HG03575 (cell line): ENCODE results near the gene DCAF10.
"Not testable (repeated sequence)": the region's sequence is repeated elsewhere in the genome, so short reads cannot be mapped to it uniquely, and the experiment has no call there.

Source experiments
- ATAC-seq: cut with Tn5 transposase; IDR thresholded peaks from one replicate; pipeline ENCODE4 v1.9.1; 2021; ENCODE audit not compliant: unreplicated experiment, insufficient number of reproducible peaks, low FRiP score; ENCODE audit errors: extremely low read depth

Gene DCAF10

DNA sequence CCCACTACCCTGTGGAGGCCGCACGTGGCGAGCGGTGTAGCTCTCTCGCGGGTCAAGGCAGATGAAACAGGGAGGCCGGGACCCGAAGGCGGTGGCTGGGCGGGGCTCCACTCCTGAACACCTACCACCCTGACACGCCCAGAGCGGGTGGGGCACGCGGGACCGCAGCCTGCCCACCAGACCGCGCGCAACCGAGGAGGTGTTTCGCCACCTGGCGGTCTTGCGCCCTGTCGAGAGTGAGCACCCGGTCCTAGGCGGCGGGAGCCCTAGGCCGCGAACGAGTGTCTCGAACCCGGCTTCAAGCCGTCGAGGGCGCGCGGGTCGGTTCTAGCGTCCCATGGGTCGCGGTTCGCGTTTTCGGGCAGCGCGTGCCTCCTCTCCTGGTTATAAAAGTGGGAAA lies 13.5 kb upstream of the DCAF10 start:
- no peak for ATAC-seq

DNA sequence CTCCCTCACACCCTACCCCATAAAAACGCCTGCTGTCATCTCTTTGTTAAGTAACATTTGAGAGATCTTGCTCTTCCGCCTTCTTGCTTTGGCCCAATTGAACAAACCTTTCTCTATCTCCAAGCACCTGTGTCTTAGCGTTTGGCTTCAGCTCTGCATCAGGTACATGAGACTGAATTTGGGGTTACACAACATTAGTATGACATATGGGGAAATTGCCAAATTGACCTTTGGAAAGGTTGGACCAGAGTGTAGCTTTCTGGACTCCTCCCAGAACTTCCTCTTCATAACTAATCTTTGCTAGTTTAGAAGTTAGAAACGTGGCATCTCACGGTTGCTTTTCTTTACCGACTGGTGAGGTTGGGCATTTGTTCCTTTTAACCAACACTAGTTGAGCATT lies 12.3 kb upstream of the DCAF10 start:
- no peak for ATAC-seq

DNA sequence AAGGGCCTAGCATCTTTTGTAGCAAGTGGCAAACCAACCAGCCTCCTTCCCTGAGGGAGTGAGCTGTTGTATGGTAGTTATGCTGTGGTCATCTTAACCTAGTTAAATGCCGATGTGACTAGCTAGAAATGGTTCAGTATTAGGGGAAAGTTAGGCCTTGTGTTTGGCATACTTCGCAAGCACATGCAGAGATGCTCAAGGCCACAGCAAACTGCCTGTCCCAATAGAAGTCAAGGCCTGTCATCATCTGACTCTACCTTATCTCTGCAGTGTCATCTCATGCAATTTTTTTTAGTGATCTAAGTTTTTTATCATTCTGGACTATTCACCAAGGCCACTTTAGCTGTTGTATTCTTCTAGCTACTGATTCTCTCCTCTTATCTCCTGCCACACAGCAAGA lies 10.5 kb upstream of the DCAF10 start:
- no peak for ATAC-seq

DNA sequence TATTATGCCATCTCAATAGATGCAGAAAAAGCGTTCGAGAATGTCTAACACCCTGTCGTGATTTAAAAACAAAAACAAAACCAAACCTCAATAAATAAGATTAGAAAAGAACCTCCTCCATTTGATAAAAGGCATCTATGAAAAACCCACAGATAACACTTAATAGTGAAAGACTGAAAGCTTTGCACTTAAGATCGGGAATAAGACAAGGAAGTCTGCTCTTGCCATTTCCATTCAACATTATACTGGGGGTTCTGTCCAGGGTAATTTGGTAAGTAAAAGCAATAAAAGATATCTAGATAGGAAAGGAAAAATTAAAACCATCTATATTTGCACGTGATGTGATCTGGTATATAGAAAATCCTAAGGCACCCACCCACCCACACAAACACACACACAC lies 8.5 kb upstream of the DCAF10 start:
- ATAC-seq = no peak

DNA sequence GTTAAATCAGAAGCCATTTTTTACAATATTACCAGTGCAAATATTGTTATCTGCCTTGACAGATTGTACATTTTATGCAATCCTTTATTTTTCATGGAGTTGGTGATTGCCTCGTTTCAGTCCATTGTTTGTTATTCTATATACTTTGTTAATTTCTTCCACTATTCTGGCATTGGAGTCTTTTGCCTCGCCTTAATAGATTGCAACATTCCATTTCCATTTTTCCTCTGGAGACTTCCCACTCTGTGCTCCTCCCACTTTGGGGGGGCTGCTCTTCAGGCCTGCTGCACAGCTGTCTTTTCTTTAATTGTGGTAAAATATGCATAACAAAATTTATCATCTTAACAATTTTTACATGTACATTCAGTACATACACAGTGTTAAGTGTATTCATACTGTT lies 4.4 kb upstream of the DCAF10 start:
- no peak for ATAC-seq

DNA sequence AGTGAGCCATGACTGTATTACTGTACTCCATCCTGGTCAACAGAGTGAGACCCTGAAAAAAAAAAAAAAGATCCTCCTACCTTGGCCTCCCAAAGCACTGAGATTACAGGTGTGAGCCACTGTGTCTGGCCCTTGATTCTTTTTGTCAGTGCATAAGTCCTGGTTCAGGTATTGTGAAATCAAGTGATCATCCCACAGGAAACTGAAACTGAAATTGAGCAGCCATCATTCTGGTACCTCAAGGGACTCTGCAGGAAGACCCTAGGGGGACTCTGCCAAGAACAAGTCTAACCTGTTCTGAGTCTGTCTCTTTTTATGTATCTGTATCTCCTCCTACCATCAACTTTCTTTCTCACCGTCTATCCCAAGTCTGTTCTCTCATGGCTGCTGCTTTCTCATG lies 1.9 kb upstream of the DCAF10 start:
- no peak for ATAC-seq

DNA sequence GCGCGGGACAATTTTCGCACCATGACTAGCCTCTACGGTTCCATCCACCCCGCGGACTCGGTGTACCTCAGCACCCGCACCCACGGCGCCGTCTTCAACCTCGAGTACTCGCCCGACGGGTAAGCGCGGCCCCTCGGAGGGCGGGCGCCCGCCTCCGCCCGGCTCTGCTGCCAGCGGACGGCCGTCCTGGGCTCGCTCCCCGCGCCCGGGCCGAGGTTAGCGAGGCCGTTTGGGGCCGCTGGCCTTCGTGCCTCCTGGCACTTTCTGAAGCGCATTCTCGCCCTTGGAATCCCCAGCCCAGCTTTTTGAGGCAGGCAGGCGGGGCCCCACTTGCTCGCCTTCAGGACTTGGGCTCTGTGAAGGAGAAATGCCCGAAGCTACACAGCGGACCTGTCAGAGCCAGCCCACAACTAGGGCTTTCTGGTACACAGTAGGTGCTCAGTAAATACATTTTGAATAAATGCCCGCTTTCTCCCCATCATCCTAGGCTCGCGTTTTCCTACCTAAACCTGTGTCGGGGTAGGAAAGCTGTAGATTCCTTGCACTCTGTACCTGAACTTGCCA lies 772 bp downstream of the DCAF10 start:
- peak; percentile 15 for ATAC-seq

DNA sequence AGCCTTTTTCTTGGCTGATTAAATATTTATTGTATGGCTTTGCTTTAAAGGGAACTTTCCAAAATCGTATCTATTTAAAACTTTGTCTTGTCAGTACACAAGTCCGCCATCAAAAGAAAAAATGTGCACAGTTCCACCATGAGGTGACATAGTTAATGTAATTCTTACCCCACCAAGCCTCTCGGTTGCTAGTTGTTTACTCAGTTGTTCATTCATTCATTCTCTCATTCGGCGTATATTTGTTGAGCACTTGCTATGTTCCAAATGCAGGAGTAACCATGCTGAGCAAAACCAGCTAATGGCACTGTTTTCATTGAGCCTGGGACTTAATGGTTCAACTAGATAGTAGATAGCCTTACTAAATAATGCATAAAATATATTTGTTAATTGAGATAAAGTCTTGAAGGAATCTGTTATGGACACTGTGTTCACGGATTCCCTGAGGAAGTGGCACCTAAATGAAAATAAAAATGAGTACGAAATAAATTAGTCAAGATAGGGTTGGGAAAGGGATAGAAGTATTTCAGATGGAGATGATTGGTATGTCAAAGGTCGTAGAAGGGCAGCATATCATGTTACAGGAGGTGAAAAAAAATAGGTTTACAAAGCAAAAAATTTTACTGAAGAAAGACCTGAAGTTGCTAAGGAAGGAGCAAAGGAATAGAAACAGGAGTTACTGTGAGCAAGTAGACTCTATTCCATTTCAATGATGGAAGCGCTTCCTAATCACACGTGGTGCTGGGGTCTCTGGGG lies 1.5 kb downstream of the DCAF10 start:
- ATAC-seq = no peak

DNA sequence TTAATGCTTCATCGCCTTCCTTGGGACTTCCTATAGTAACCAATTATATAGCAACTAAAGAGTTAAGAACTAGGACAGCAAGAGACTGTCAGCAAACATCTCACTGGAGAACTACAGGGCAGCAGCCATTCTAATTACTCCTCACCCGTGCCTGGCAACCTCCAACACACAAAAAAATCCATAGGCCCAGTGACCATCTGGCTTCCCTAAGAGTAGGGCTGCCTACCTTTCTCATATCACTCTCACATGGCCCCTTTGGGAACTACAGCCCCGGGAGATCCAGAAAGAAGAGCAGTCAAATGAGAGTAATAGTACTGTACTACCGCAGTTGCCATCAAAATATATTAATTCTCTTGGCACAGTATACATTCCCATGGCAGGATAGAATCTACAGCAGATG lies 5.7 kb downstream of the DCAF10 start:
- no peak for ATAC-seq

DNA sequence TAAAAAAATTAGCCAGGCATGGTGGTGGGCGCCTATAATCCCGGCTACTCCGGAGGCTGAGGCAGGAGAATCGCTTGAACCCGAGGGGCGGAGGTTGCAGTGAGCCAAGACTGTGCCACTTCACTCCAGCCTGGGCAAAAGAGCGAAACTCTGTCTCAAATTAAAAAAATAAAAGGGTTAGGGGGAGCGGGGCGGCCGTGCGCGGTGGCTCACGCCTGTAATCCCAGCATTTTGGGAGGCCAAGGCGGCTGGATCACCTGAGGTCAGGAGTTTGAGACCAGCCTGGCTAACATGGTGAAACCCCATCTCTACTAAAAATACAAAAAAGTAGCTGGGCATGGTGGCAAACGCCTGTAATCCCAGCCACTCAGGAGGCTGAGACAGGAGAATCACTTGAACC lies 9.1 kb downstream of the DCAF10 start:
- ATAC-seq = not testable (repeated sequence)

DNA sequence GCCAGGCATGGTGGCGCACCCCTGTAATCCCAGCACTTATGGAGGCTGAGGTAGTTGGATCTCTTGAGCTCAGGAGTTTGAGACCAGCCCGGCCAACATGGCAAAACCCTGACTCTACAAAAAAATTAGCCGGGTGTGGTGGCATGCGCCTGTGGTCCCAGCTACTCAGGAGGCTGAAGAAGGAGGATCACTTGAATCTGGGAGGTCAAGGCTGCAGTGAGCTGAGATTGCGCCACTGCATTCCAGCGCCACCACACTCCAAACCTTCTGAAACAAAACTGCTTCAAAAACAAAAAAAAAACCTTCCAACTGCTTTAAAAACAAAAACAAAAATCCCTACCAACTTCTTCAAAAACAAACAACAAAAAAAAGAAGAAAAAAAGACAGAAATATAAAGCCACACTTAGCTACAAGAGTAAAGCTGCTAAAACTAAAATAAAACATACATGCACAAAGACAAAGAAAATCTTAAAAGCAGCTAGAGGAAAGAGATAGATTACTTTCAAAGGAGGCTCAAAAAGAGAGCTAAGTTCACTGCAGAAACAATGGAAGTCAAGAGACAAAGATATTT lies 11.4 kb downstream of the DCAF10 start:
- no peak for ATAC-seq

DNA sequence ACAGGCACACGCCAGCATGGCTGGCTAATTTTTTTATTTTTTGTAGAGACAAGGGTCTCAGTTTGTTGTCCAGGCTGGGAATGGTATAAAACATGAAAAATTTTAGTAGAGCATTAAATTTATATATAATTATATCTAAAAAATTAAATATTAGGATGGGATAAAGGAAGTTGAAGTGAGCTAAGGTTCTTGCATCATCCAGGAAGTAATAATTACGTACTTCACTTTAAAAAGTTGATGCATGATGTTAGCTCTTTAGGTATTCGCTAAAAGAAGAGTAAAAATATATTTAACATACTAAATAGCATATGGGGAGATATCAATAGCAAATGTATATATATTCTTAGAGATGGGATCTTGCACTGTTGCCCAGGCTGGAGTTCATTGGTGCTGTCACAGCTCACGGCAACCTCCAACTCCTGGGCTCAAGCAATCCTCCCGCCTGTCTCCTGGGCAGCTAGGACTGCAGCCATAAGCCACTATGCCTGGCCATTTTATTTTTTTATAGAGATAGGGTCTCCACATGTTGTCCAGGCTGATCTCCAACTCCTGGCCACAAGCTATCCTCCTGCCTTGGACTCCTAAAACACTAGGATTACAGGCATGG lies 12.3 kb downstream of the DCAF10 start:
- no peak for ATAC-seq

DNA sequence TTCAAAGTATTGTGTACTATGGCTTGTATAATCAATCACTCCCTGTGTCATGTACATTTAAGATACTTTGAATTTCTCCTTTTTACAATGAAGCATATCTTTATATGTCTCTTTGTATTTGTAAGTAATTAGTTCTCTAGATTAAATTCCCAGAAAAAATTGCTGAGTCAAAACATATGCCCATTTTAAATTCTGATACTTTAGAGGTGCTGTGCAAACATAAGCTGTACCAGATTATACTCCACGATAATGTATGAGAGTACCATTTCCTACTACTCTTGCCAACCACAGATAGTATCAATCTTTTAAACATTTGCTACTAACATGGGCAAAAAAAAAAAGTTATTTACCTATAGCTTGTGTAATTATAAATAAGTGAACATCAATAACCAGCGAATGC lies 18.3 kb downstream of the DCAF10 start:
- ATAC-seq = no peak

DNA sequence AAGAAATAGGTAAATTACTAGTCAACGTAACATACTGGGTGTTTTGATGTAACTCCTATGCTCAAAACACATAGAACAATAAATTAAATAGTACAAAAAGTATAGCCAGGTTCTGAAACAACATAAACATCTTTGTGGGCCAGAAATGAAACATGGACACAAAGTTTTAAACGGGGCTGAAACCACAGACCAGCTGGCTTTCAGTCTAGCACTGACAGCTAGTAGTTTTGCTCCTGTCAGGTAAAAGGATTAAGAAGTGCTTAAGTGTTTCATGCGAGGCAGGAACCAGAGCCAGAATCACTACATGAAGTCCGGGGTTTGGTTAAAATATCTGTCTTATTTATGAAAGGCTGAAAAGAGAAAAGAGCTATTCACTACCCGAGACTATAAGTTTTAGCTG lies 19.5 kb downstream of the DCAF10 start:
- no peak for ATAC-seq

DNA sequence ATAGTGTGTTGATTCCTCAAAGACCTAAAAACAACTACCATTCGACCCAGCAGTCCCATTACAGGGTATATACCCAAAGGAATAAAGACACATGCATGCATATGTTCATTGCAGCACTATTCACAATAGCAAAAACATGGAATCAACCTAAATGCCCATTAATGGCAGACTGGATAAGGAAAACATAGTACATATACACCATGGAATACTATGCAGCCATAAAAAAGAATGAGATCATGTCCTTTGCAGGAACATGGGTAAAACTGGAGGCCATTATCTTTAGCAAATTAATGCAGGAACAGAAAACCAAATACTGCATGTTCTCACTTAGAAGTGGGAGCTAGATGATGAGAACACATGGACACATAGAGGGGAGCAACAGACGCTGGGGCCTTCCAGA lies 24.6 kb downstream of the DCAF10 start:
- ATAC-seq = not testable (repeated sequence)

DNA sequence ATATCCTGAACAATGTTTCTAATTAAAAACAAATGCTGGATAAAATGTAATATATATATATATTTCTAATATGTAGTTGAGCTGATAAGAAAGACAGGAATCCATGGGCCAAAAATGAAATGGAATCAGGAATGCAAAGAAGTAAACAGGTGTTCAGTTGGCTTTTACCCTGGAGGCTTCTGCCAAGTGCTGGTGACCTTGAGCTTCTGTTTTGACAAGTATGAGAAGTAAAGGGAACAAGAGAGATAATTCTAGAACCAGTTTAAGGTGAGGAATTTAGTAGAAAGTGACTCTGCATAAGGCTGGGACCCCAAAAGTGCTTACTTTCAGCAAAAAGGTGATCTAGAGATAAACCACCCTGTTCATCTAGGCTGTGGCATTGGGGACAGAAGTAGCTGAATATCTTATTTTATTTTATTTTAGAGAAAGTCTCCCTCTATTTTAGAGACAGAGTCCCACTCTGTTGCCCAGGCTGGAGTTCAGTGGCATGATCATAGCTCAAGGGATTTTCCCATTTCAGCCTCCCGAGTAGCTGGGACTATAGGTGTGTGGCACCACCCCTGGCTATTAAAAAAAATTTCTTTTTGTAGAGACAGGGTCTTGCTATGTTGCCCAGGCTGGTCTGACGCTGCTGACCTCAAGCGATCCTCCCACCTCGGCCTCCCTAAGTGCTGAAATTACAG lies 27.0 kb downstream of the DCAF10 start:
- no peak for ATAC-seq

DNA sequence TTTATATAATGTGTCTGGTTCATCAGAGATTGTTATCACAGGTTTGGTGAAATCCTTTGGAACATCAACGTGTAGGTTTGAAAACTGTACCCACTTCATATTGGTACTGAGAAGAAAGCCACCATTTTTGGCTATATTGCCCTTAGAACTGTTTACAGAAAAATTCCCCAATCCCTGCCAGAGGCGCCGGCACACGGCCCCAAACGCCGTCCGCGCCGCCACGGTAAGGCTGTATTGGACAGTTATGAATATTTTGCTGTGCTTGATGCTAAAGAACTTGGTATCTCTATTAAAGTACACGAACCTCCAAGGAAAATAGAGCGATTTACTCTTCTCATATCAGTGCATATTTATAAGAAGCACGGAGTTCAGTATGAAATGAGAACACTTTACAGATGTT lies 35.2 kb downstream of the DCAF10 start:
- ATAC-seq = no peak

DNA sequence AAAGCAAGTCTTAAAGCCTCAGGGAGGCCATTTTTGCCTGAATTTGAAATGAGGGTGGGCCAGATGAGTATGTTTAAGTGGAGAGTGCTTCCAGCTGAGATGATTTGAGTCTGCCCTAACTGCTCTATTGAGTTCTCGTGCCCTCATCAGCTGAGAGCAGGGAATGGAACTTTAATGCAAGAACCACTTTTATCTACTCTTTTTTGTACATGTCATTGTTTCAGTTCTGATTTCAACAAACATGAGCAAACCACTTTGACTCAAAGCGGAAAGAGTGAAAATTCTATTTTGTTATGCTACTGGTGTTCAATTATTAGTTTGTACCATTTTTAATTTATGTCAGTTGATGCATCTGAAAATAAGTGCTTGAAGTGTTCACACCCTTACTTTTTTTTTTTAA lies 35.8 kb downstream of the DCAF10 start:
- peak; percentile 74 for ATAC-seq

DNA sequence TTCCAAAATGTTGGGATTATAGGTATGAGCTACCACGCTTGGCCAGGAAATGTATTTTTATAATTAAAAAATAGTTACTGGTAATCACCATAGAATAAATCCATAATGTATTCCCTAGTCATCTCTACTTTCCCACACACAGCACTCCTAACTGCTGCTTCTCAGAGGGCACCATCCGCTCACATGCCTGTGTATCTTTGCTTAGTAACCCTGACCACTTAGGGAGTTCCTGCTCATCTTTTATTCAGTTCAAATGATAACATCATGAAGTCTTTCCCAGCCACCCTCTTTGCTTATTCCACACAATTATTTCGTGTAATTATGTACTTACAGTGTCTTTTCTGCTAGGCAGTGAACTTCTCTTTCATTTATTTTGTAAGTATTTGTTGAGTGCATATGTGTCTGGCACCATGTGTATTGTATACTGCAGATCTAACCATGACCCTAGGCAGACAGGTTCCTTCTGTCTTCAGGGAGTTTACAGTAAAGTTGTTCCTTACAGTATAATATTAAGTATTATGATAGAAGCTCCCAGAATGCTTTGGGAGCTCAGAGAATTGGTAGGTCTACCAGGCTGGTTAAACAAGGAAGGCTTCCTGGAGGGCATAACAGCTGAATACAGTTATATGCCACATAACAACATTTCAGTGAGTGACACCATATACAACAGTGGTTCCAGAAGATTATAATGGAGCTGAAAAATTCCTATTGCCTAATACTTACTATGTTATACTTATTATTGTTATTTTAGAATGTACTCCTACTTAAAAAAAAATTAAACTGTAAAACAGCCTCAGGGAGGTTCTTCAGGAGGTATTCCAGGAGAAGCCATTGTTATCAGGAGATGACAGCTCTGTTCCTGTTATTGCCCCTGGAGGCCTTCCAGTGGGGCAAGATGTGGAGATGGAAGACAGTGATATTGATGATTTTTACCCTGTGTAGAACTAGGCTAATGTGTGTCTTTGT lies 39.2 kb downstream of the DCAF10 start:
- no peak for ATAC-seq
